AG09309 (cell line): ENCODE data around the gene MTIF3.

Experiments
- DNase-seq: peaks from one replicate; pipeline ENCODE4 v3.0.0-alpha.2; 2010; ENCODE audit warnings: low read depth
- H3K4me3 ChIP-seq: 2 replicates; pipeline ENCODE4 v1.5.1; 2011; ENCODE audit warnings: mild to moderate bottlenecking, low read depth, low read length, moderate library complexity; ENCODE audit not compliant: control insufficient read depth
- CTCF ChIP-seq: IDR thresholded peaks from 2 replicates; pipeline ENCODE4 v1.5.1; 2011; ENCODE audit warnings: mild to moderate bottlenecking, low read depth, low read length, inconsistent platforms; ENCODE audit not compliant: insufficient read depth, control insufficient read depth; ENCODE audit errors: missing control alignments

The MTIF3 gene

GRCh38 chr13:27449936-27450828, at the start of gene MTIF3:
Gene MTIF3 (minus strand): TSS chr13:27450564. CDS start chr13:27440448, 10,116 bp downstream.
- peak within 1 kb of the TSS; percentile 70 for H3K4me3 ChIP-seq
- peak; percentile 41 for DNase-seq
- no peak for TF ChIP-seq CTCF

- DNase-seq: no peak
Observed at GRCh38 chr13:27497563-27498230, 47.3 kb upstream of the MTIF3 start.

GRCh38 chr13:27496536-27497273, 46.3 kb upstream of the MTIF3 start:
- no peak overlapping the region for H3K4me3 ChIP-seq
- no peak for TF ChIP-seq CTCF
- DNase-seq: no peak

More at GRCh38 chr13:27497563-27498230, 47.3 kb upstream of the MTIF3 start:
- TF ChIP-seq CTCF: no peak
- no peak overlapping the region for H3K4me3 ChIP-seq

GRCh38 chr13:27496006-27496405, 45.6 kb upstream of the MTIF3 start:
- TF ChIP-seq CTCF: no peak
- no peak overlapping the region for H3K4me3 ChIP-seq
- DNase-seq: no peak

- no peak for TF ChIP-seq CTCF
- no peak for DNase-seq
- H3K4me3 ChIP-seq: no peak overlapping the region
Observed at GRCh38 chr13:27495551-27495950, 45.2 kb upstream of the MTIF3 start.

- no peak overlapping the region for H3K4me3 ChIP-seq
- no peak for TF ChIP-seq CTCF
- no peak for DNase-seq
Observed at GRCh38 chr13:27493981-27494380, 43.6 kb upstream of the MTIF3 start.
